IMR-90 (cell line): ENCODE measurements around the gene HOXB6. TPM values are rescaled to one million over a fixed set of nuclear protein-coding genes. Genes with fewer than 3 reads are reported as not detected.

Source experiments
- ATAC-seq: fragments of 200-7000 bp; cut with Tn5 transposase; 2 replicates; pipeline ENCODE4 v1.9.1; 2020; ENCODE audit warnings: low read depth, mild to moderate bottlenecking, moderate library complexity
- BruUV-seq: library from RNA; stranded (reverse); fragments of 400-500 nt; replicated peaks from 2 replicates; lab custom pipeline; 2021; lab: Mats Ljungman, UMichigan
- CTCF ChIA-PET: fragments of 300-600 bp; formaldehyde crosslinking; extraction: SDS; loops from one replicate; lab custom pipeline; 2021; ENCODE audit warnings: antibody characterized with exemption; lab: Yijun Ruan, JAX
- POLR2A ChIA-PET: fragments of 300-600 bp; sonication (Branson Sonifier 250); formaldehyde crosslinking; loops from one replicate; lab custom pipeline; 2022; ENCODE audit warnings: antibody characterized with exemption; ENCODE audit not compliant: unreplicated experiment; lab: Charles Lee
- DNase-seq: peaks from one replicate; pipeline ENCODE4 v3.0.0; 2013
- H2AFZ ChIP-seq: replicated peaks from 2 replicates; pipeline ENCODE3; 2013; ENCODE audit warnings: low read length, mild to moderate bottlenecking; ENCODE audit not compliant: poor library complexity
- H2AK5ac ChIP-seq: 2 replicates; pipeline ENCODE4 v1.6.1; 2013; ENCODE audit warnings: low read depth, low read length, inconsistent platforms
- H2AK9ac ChIP-seq: replicated peaks from 2 replicates; pipeline ENCODE3; 2013; ENCODE audit warnings: mild to moderate bottlenecking, low read depth, low read length, moderate library complexity; ENCODE audit not compliant: poor library complexity
- H2BK120ac ChIP-seq: 2 replicates; pipeline ENCODE4 v1.6.1; 2013; ENCODE audit warnings: low read depth, low read length, inconsistent platforms
- H2BK15ac ChIP-seq: 3 replicates; pipeline ENCODE4 v1.6.1; 2013; ENCODE audit warnings: low read depth, low read length, inconsistent platforms
- H2BK20ac ChIP-seq: 2 replicates; pipeline ENCODE4 v1.6.1; 2013; ENCODE audit warnings: low read depth, mild to moderate bottlenecking, inconsistent platforms, low read length, moderate library complexity
- H2BK5ac ChIP-seq: 2 replicates; pipeline ENCODE4 v1.6.1; 2013; ENCODE audit warnings: mild to moderate bottlenecking, low read depth, low read length, inconsistent platforms; ENCODE audit not compliant: poor library complexity, severe bottlenecking
- H3K14ac ChIP-seq: replicated peaks from 2 replicates; pipeline ENCODE4 v1.6.1; 2013; ENCODE audit warnings: low read depth, low read length, inconsistent platforms
- H3K18ac ChIP-seq: 2 replicates; pipeline ENCODE4 v1.6.1; 2013; ENCODE audit warnings: low read depth, low read length, control low read depth
- H3K23ac ChIP-seq: 2 replicates; pipeline ENCODE4 v1.6.1; 2013; ENCODE audit warnings: low read depth, low read length, inconsistent platforms
- H3K27ac ChIP-seq: 2 replicates; pipeline ENCODE4 v1.5.1; 2013; ENCODE audit warnings: mild to moderate bottlenecking, control low read depth, low read length; ENCODE audit not compliant: insufficient read depth
- H3K27me3 ChIP-seq: 2 replicates; pipeline ENCODE4 v1.6.1; 2013; ENCODE audit warnings: low read length; ENCODE audit not compliant: control insufficient read depth, insufficient read depth
- H3K36me3 ChIP-seq: 2 replicates; pipeline ENCODE4 v1.6.1; 2013; ENCODE audit warnings: low read length, mixed read lengths; ENCODE audit not compliant: control insufficient read depth, insufficient read depth
- H3K4ac ChIP-seq: 2 replicates; pipeline ENCODE4 v1.6.1; 2013; ENCODE audit warnings: low read depth, low read length, inconsistent platforms
- H3K4me1 ChIP-seq: 2 replicates; pipeline ENCODE4 v1.6.1; 2013; ENCODE audit warnings: low read length, mixed read lengths; ENCODE audit not compliant: control insufficient read depth, insufficient read depth
- H3K4me2 ChIP-seq: 2 replicates; pipeline ENCODE4 v1.6.1; 2013; ENCODE audit warnings: low read depth, mild to moderate bottlenecking, control low read depth, low read length, moderate library complexity
- H3K4me3 ChIP-seq: 2 replicates; pipeline ENCODE4 v1.5.1; 2013; ENCODE audit warnings: low read depth, mild to moderate bottlenecking, control low read depth, low read length, moderate library complexity; ENCODE audit not compliant: insufficient read depth
- H3K56ac ChIP-seq: 2 replicates; pipeline ENCODE4 v1.6.1; 2013; ENCODE audit warnings: low read length, inconsistent platforms; ENCODE audit not compliant: insufficient read depth; ENCODE audit errors: extremely low read depth
- H3K79me1 ChIP-seq, 2 experiments: 2 replicates each; pipeline ENCODE4 v1.6.1; 2013; ENCODE audit warnings: low read length in 2 of 2, inconsistent platforms in 1 of 2, low read depth in 1 of 2
- H3K9ac ChIP-seq: 2 replicates; pipeline ENCODE4 v1.6.1; 2013; ENCODE audit warnings: low read depth, low read length, control low read depth
- H3K9me1 ChIP-seq: 2 replicates; pipeline ENCODE4 v1.6.1; 2013; ENCODE audit warnings: low read length, inconsistent platforms; ENCODE audit not compliant: insufficient read depth
- H3K9me3 ChIP-seq: 2 replicates; pipeline ENCODE4 v1.6.1; 2013; ENCODE audit warnings: low read length; ENCODE audit not compliant: control insufficient read depth, insufficient read depth
- H4K20me1 ChIP-seq: 2 replicates; pipeline ENCODE4 v1.6.1; 2013; ENCODE audit warnings: low read length, inconsistent platforms; ENCODE audit not compliant: insufficient read depth
- H4K5ac ChIP-seq: 2 replicates; pipeline ENCODE4 v1.6.1; 2013; ENCODE audit warnings: mild to moderate bottlenecking, low read depth, low read length, control low read depth
- H4K8ac ChIP-seq, 2 experiments: 2 replicates each; pipeline ENCODE4 v1.6.1; 2013; ENCODE audit warnings: low read depth in 2 of 2, low read length in 2 of 2, control low read depth in 1 of 2, inconsistent platforms in 1 of 2
- H4K91ac ChIP-seq: 2 replicates; pipeline ENCODE4 v1.6.1; 2013; ENCODE audit warnings: low read depth, low read length, inconsistent platforms; ENCODE audit not compliant: insufficient read depth
- BHLHE40 ChIP-seq: fragments of 150-350 bp; IDR thresholded peaks from 2 replicates; pipeline ENCODE4 v1.6.1; 2016; ENCODE audit warnings: mild to moderate bottlenecking, low read depth, low read length
- CEBPB ChIP-seq: IDR thresholded peaks from 2 replicates; pipeline ENCODE4 v1.6.1; 2012; ENCODE audit warnings: low read depth, low read length, improper control_type of control experiment
- CHD1 ChIP-seq: IDR thresholded peaks from 2 replicates; pipeline ENCODE4 v1.6.1; 2012; ENCODE audit warnings: low read depth, low read length, improper control_type of control experiment
- CTCF ChIP-seq: conservative IDR thresholded peaks from 2 replicates; pipeline ENCODE4 v1.5.1; 2012; ENCODE audit warnings: mild to moderate bottlenecking, low read depth, low read length, improper control_type of control experiment
- ELK1 ChIP-seq: fragments of 150-350 bp; IDR thresholded peaks from 2 replicates; pipeline ENCODE4 v1.6.1; 2016; ENCODE audit warnings: low read depth, mild to moderate bottlenecking, low read length, moderate library complexity, borderline replicate concordance
- FOS ChIP-seq: fragments of 150-350 bp; IDR thresholded peaks from 2 replicates; pipeline ENCODE4 v1.6.1; 2016; ENCODE audit warnings: low read depth, low read length
- MAFK ChIP-seq: IDR thresholded peaks from 2 replicates; pipeline ENCODE4 v1.6.1; 2012; ENCODE audit warnings: low read depth, low read length, improper control_type of control experiment
- MAZ ChIP-seq: IDR thresholded peaks from 2 replicates; pipeline ENCODE4 v1.6.1; 2012; ENCODE audit warnings: low read depth, mild to moderate bottlenecking, low read length, improper control_type of control experiment, moderate library complexity, borderline replicate concordance
- MXI1 ChIP-seq: IDR thresholded peaks from 2 replicates; pipeline ENCODE4 v1.6.1; 2012; ENCODE audit warnings: low read depth, mild to moderate bottlenecking, low read length, moderate library complexity, borderline replicate concordance
- POLR2A ChIP-seq: IDR thresholded peaks from 2 replicates; pipeline ENCODE4 v1.6.1; 2012; ENCODE audit warnings: mild to moderate bottlenecking, low read depth, low read length
- RAD21 ChIP-seq: IDR thresholded peaks from 2 replicates; pipeline ENCODE4 v1.6.1; 2012; ENCODE audit warnings: low read length, improper control_type of control experiment
- RCOR1 ChIP-seq: IDR thresholded peaks from 2 replicates; pipeline ENCODE4 v1.6.1; 2012; ENCODE audit warnings: mild to moderate bottlenecking, low read length, improper control_type of control experiment; ENCODE audit not compliant: insufficient replicate concordance
- RFX5 ChIP-seq: IDR thresholded peaks from 2 replicates; pipeline ENCODE4 v1.8.0; 2012; ENCODE audit warnings: low read depth, mild to moderate bottlenecking, low read length, moderate library complexity
- USF2 ChIP-seq: fragments of 150-350 bp; IDR thresholded peaks from 2 replicates; pipeline ENCODE4 v1.6.1; 2017; ENCODE audit warnings: mild to moderate bottlenecking, antibody characterized with exemption, low read length, low read depth
- WGBS, 2 experiments: methylation state at CpG; one replicate each; pipeline versions ENCODE4 v1.1.5 to v1.1.7; 2013; ENCODE audit warnings: missing lambda C conversion rate in 2 of 2; ENCODE audit not compliant: insufficient read length in 1 of 2; ENCODE audit errors: extremely low coverage in 2 of 2; 5-methylcytosine and 5-hydroxymethylcytosine counted together
- dilution Hi-C: fragments of 300-500 bp; cut with HindIII; formaldehyde crosslinking; loops from one replicate; pipeline ENCODE4 v1.14.3; 2018; ENCODE audit warnings: low sequenced_read_pairs; ENCODE audit not compliant: unreplicated experiment
- in situ Hi-C: fragments of 300-500 bp; cut with MboI; formaldehyde crosslinking; loops from 3 replicates; pipeline ENCODE4 v1.14.3; 2019; ENCODE audit warnings: low sequenced_read_pairs, inconsistent platforms, mixed read lengths
- intact Hi-C: fragments of 100-400 bp; cut with micrococcal nuclease; formaldehyde crosslinking; loops from 2 replicates; pipeline ENCODE4 v1.10.0; 2022
- polyA plus RNA-seq, 3 experiments: library from polyadenylated mRNA; depleted of rRNA; stranded (reverse); fragments of >200 nt; gene quantifications; 2 replicates each; pipeline ENCODE4 v1.2.3, GENCODE V29; 2012; ENCODE audit warnings: low replicate concordance in 1 of 3
- total RNA-seq: library from RNA; depleted of rRNA; stranded (reverse); fragments of >200 nt; gene quantifications from 2 replicates; pipeline ENCODE4 v1.2.3, GENCODE V29; 2012

Gene HOXB6
- total and polyA plus RNA-seq, 2 of the 4 experiments (the other 2 are of a cell fraction): 11.1 to 42.2 TPM

- H3K9me1 ChIP-seq: no peaks in the 10 kb centered on the region
- CTCF ChIA-PET: no interaction called here
- H3K4ac ChIP-seq: no peak overlapping the region
- in situ Hi-C loops: no loop called here
- intact Hi-C loops: no loop called here
- H2BK120ac ChIP-seq: no peak overlapping the region
- peaks cover 39% of the 10 kb centered on the region for H3K9me3 ChIP-seq
- POLR2A ChIA-PET: no interaction called here
- DNase-seq (no peak), ATAC-seq (no peak)
- H3K18ac ChIP-seq: no peak overlapping the region
- BruUV-seq: no TSS peak
- no peak overlapping the region for H4K5ac ChIP-seq
- no peak overlapping the region; the same call in 1 of the 2 replicates for H3K23ac ChIP-seq
- no peak overlapping the region for H3K56ac ChIP-seq
- H2AK5ac ChIP-seq: no peak overlapping the region
- H3K4me3 ChIP-seq: no peak overlapping the region
- no peak overlapping the region for H3K14ac ChIP-seq
- peaks cover 6% of the 10 kb centered on the region; the same call in 1 of the 2 replicates for H4K20me1 ChIP-seq
- no peak overlapping the region for H3K4me2 ChIP-seq
- no peaks in the 10 kb centered on the region for H3K79me1 ChIP-seq
- H3K27ac ChIP-seq: no peak overlapping the region
- dilution Hi-C loops: no loop called here
- no peak for TF ChIP-seq MAFK
- no peak for TF ChIP-seq CEBPB
- no peak for TF ChIP-seq CTCF
- TF ChIP-seq RFX5: no peak
- no peak for TF ChIP-seq RAD21
- TF ChIP-seq CHD1: no peak
- TF ChIP-seq BHLHE40: no peak
- TF ChIP-seq POLR2A: no peak
- TF ChIP-seq MAZ: no peak
- no peak for TF ChIP-seq RCOR1
- TF ChIP-seq USF2: no peak
- no peak for TF ChIP-seq ELK1
- TF ChIP-seq MXI1: no peak
- no peak for TF ChIP-seq FOS
- H3K36me3 ChIP-seq: no peaks in the 10 kb centered on the region
- H2AK9ac ChIP-seq: no peak overlapping the region
- H2BK20ac ChIP-seq: no peak overlapping the region
- H2AFZ ChIP-seq: no peak overlapping the region
- H2BK5ac ChIP-seq: no peak overlapping the region
- H3K27me3 ChIP-seq: peaks cover 98% of the 10 kb centered on the region
- no peaks in the 10 kb centered on the region; the same call in 1 of the 2 replicates for H3K4me1 ChIP-seq
- no peak overlapping the region for H4K91ac ChIP-seq
- H3K9ac ChIP-seq: no peak overlapping the region
- WGBS, 2 experiments: no CpG with 5 or more reads among the region's 15 CpGs
- H2BK15ac ChIP-seq: no peak overlapping the region
- no peak overlapping the region for H4K8ac ChIP-seq
Measured at GRCh38 chr17:48630009-48630924, 25.5 kb upstream of the HOXB6 start.
